ENCODE measurements around the gene CALN1. TPM values are rescaled to one million over a fixed set of nuclear protein-coding genes. Genes with fewer than 3 reads are reported as not detected.

The CALN1 gene
- total and polyA plus RNA-seq, 2 experiments from 2014 or later = 0.23 to 0.28 TPM

- no peaks in the 10 kb centered on the region for H3K36me3 ChIP-seq (replicated peaks; ENCODE audit: insufficient read depth, low read depth)
- no peaks in the 10 kb centered on the region for H4K20me1 ChIP-seq (ENCODE audit: insufficient read depth, poor library complexity, severe bottlenecking)
- no peaks in the 10 kb centered on the region for H3K4me1 ChIP-seq (ENCODE audit: insufficient read depth)
- 81% methylated on average over 5 of the region's 5 CpGs for WGBS (ENCODE audit: low lambda C conversion rate, missing lambda C conversion rate)
- H3K27ac ChIP-seq = no peak overlapping the region
- H3K4me3 ChIP-seq = no peak overlapping the region
- TF ChIP-seq CTCF (IDR thresholded peaks at IDR 0.05; ENCODE audit: poor library complexity) (no peak), EZH2 (IDR thresholded peaks at IDR 0.05; ENCODE audit: borderline replicate concordance) (no peak), EZH2phosphoT487 (IDR thresholded peaks at IDR 0.05; ENCODE audit: low read depth, severe bottlenecking, unreplicated experiment) (no peak)
- H3K79me2 ChIP-seq = no peaks in the 10 kb centered on the region
- H3K4me2 ChIP-seq = no peak overlapping the region
- DNase-seq (ENCODE audit: low spot score) = no peak
- H3K9me2 ChIP-seq (replicated peaks; ENCODE audit: insufficient read depth) = no peaks in the 10 kb centered on the region
- H3K27me3 ChIP-seq = no peaks in the 10 kb centered on the region
- no peak overlapping the region for H2AFZ ChIP-seq
- no peaks in the 10 kb centered on the region for H3K9me3 ChIP-seq (ENCODE audit: low read depth)
These were observed 324.2 kb downstream of the CALN1 start for GRCh38 chr7:72087926-72088325.

- Histone ChIP-seq H4K20me1 (ENCODE audit: insufficient read depth, poor library complexity, severe bottlenecking) (no peaks in the 10 kb centered on the region), H3K27ac (no peak overlapping the region), H3K4me2 (no peak overlapping the region), H3K9me2 (replicated peaks; ENCODE audit: insufficient read depth) (no peaks in the 10 kb centered on the region), H3K9me3 (ENCODE audit: low read depth) (no peaks in the 10 kb centered on the region), H3K36me3 (replicated peaks; ENCODE audit: insufficient read depth, low read depth) (no peaks in the 10 kb centered on the region), H3K4me1 (ENCODE audit: insufficient read depth) (no peaks in the 10 kb centered on the region), H3K79me2 (no peaks in the 10 kb centered on the region), H3K4me3 (no peak overlapping the region), H2AFZ (no peak overlapping the region), H3K27me3 (no peaks in the 10 kb centered on the region)
- TF ChIP-seq EZH2phosphoT487 (IDR thresholded peaks at IDR 0.05; ENCODE audit: low read depth, severe bottlenecking, unreplicated experiment) = no peak
- TF ChIP-seq EZH2 (IDR thresholded peaks at IDR 0.05; ENCODE audit: borderline replicate concordance) = no peak
- no peak for TF ChIP-seq CTCF (IDR thresholded peaks at IDR 0.05; ENCODE audit: poor library complexity)
- no peak for DNase-seq (ENCODE audit: low spot score)
- 77% methylated on average over 7 of the region's 7 CpGs for WGBS (ENCODE audit: low lambda C conversion rate, missing lambda C conversion rate)
These were observed 331.1 kb downstream of the CALN1 start for GRCh38 chr7:72080865-72081510.

GRCh38 chr7:72080341-72080766 is 331.8 kb downstream of the CALN1 start:
- Histone ChIP-seq H3K4me2 (no peak overlapping the region), H2AFZ (no peak overlapping the region), H3K79me2 (no peaks in the 10 kb centered on the region), H3K36me3 (replicated peaks; ENCODE audit: insufficient read depth, low read depth) (no peaks in the 10 kb centered on the region), H3K4me1 (ENCODE audit: insufficient read depth) (no peaks in the 10 kb centered on the region), H3K9me3 (ENCODE audit: low read depth) (no peaks in the 10 kb centered on the region), H3K9me2 (replicated peaks; ENCODE audit: insufficient read depth) (no peaks in the 10 kb centered on the region), H3K4me3 (no peak overlapping the region), H3K27ac (no peak overlapping the region), H4K20me1 (ENCODE audit: insufficient read depth, poor library complexity, severe bottlenecking) (no peaks in the 10 kb centered on the region), H3K27me3 (no peaks in the 10 kb centered on the region)
- 69% methylated on average over 4 of the region's 4 CpGs for WGBS (ENCODE audit: low lambda C conversion rate, missing lambda C conversion rate)
- DNase-seq (ENCODE audit: low spot score) = no peak
- TF ChIP-seq CTCF (IDR thresholded peaks at IDR 0.05; ENCODE audit: poor library complexity) (no peak), EZH2phosphoT487 (IDR thresholded peaks at IDR 0.05; ENCODE audit: low read depth, severe bottlenecking, unreplicated experiment) (no peak), EZH2 (IDR thresholded peaks at IDR 0.05; ENCODE audit: borderline replicate concordance) (no peak)
